ENCODE data around the gene USP40.

Gene USP40

DNA sequence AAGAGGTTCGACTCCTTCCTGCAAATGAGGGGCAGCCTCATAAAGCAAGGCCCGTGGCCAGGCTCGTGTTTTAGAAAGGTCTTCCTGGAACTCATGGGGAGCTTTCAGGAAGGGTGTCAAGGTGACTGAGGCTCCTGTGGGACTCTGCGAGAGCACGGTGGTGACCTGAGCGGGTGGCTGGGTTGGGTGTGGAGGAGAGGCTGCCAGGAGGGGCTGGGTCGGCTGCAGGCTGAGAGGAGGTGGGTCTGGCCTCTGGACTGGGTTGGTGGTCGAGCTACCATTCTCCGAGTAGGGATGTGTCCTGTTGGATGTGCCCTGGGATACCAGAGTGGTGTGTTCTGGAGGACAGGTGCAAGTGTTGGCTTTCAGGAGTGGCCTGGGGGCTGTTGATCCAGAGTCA, 125.9 kb downstream of the USP40 start:
- TF ChIP-seq CTCF (IDR thresholded peaks at IDR 0.05; ENCODE audit: low read length, missing control alignments): no peak
- H3K4me3 ChIP-seq (replicated peaks; ENCODE audit: low read depth, low read length): no peak overlapping the region
- DNase-seq (ENCODE audit: low read depth): no peak

GRCh38 chr2:233440314-233440713, 126.3 kb downstream of the USP40 start:
- TF ChIP-seq CTCF (IDR thresholded peaks at IDR 0.05; ENCODE audit: low read length, missing control alignments): no peak
- H3K4me3 ChIP-seq (replicated peaks; ENCODE audit: low read depth, low read length): no peak overlapping the region
- no peak for DNase-seq (ENCODE audit: low read depth)

DNA sequence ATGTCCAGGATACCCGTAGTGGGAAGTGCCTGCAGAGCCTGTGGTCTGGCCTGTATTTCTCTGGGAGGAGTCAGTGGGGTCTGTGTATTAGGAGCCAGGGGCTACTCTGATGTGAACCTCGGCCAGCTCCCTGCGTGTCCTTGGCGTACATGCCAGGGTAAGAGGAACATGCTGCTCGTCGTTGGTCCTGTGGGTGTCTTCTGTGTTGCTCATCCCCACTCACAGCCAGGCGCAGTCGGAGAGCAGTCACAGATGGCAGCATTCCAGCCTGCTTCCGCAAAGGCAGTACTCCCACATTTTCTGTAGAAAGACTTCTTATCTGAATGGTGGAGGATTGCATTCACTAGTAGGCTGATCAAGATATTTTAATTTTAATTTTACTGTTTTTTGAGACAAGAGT, 127.4 kb downstream of the USP40 start:
- no peak for TF ChIP-seq CTCF (IDR thresholded peaks at IDR 0.05; ENCODE audit: low read length, missing control alignments)
- peak; percentile 88 for DNase-seq (ENCODE audit: low read depth)
- no peak overlapping the region for H3K4me3 ChIP-seq (replicated peaks; ENCODE audit: low read depth, low read length)

DNA sequence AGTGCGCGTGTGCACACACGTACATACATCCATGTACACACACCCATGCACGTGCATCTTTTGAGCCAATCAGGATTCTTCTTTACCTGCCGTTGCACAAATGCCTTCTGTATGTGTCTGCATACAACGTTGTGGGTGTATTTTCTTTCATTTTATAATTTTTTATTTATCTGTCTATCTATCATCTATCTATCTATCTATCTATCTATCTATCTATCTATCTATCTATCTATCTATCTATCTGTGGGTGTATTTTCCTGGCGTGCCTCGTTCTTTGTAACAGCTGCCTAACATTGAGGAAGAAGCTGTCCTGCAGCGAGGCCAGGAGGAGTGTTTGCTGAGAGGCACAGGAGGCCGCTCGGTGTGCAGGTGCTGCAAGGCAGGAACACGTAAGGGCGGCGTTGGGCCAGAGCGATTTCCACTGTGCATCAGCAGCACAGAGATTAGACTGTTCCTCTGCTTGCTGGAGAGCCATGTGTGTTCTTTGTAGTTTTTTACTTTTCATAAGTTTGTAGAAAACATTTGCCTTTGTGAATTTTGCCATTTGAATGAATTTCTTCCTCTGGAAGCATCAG, 127.9 kb downstream of the USP40 start:
- H3K4me3 ChIP-seq (replicated peaks; ENCODE audit: low read depth, low read length): no peak overlapping the region
- TF ChIP-seq CTCF (IDR thresholded peaks at IDR 0.05; ENCODE audit: low read length, missing control alignments): no peak
- DNase-seq (ENCODE audit: low read depth): no peak

DNA sequence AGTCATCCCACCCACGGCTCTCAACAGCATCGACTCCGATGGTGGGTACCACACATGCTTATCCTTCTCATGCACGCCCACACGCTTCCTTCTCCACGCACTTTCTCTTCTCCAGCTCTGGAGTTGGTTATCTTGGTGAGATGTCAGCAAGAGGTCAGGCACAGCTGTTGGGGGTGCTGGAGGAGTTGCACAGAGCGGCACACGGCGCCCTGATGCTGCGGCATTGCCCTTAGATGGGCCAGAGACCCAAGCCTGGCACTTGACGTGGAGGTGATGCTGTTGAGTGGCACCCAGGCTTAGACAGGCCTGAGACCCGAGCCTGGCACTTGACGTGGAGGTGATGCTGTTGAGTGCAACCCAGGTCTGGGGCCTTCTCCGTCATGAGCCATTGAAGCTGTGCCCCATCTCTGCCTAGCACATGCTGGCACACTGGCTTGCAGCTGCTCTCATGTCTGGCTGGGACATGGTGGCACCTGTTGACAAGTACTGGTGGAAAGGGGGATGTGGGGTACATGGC, 129.1 kb downstream of the USP40 start:
- DNase-seq (ENCODE audit: low read depth): no peak
- H3K4me3 ChIP-seq (replicated peaks; ENCODE audit: low read depth, low read length): no peak overlapping the region
- TF ChIP-seq CTCF (IDR thresholded peaks at IDR 0.05; ENCODE audit: low read length, missing control alignments): no peak

DNA sequence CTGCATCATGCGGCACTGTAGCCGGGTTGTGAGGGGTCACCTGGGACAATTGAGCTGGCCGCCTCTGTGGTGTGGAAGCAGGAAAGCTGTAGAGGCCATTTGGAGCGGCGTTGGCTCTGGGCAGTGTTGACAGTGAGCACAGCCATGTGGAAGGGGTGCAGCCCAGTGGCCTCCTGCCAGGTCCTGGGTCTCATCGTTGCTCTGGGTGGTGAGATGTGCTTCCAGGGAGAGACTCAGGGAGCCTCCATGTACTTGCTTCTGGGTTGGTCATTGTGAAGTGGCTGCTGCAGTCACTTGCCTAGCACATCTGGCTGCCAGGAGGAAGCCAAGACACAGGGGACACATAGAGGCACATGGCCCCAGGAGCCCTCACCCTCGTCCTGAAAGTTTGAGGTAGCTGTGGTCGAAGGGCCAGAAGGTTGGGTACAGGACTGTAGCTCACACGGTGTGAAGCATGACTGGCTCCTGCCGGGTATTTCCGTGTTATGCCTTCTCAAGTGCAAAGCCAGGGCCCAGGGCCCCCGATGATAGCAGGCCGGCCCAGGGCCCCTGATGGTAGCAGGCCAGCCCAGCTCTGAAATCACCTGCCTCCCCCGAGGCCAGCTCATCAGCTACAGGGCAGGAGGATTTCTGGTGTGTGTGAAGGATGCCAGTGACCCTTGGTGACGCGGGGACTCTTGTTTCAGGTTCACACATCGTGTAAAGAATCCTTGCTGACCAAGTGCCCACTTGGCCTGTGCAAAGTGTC, 129.7 kb downstream of the USP40 start:
- no peak for TF ChIP-seq CTCF (IDR thresholded peaks at IDR 0.05; ENCODE audit: low read length, missing control alignments)
- H3K4me3 ChIP-seq (replicated peaks; ENCODE audit: low read depth, low read length): no peak overlapping the region
- DNase-seq (ENCODE audit: low read depth): no peak

Measured in fibroblast of pulmonary artery (primary cell).